Measurements from ENCODE around the gene RGS6.
"Not testable (repeated sequence)": the region's sequence is repeated elsewhere in the genome, so short reads cannot be mapped to it uniquely, and the experiment has no call there.

RGS6 gene

GRCh38 chr14:71932229-71932981 lies at the start of gene RGS6:
Gene RGS6, plus strand, starts transcription at chr14:71932429.
- no peak for DNase-seq (ENCODE audit: low read depth)

- no peak for DNase-seq (ENCODE audit: low read depth)
Measured at GRCh38 chr14:71883094-71883493, 49.1 kb upstream of the RGS6 start.

- DNase-seq (ENCODE audit: low read depth) = no peak
Measured at GRCh38 chr14:71885301-71885700, 46.9 kb upstream of the RGS6 start.

- DNase-seq (ENCODE audit: low read depth) = not testable (repeated sequence)
Measured at GRCh38 chr14:71887802-71888201, 44.4 kb upstream of the RGS6 start.

- DNase-seq (ENCODE audit: low read depth) = no peak
Measured at GRCh38 chr14:71890541-71890940, 41.7 kb upstream of the RGS6 start.

GRCh38 chr14:71891185-71891584 lies 41.0 kb upstream of the RGS6 start:
- DNase-seq (ENCODE audit: low read depth) = no peak

GRCh38 chr14:71891970-71892369 lies 40.3 kb upstream of the RGS6 start:
- DNase-seq (ENCODE audit: low read depth) = no peak

GRCh38 chr14:71905031-71905430 lies 27.2 kb upstream of the RGS6 start:
- no peak for DNase-seq (ENCODE audit: low read depth)

GRCh38 chr14:71905860-71906259 lies 26.4 kb upstream of the RGS6 start:
- DNase-seq (ENCODE audit: low read depth) = no peak

- no peak for DNase-seq (ENCODE audit: low read depth)
Measured at GRCh38 chr14:71907793-71908515, 24.3 kb upstream of the RGS6 start.

GRCh38 chr14:71911669-71912068 lies 20.6 kb upstream of the RGS6 start:
- no peak for DNase-seq (ENCODE audit: low read depth)

- DNase-seq (ENCODE audit: low read depth) = no peak
Measured at GRCh38 chr14:71913342-71913741, 18.9 kb upstream of the RGS6 start.

GRCh38 chr14:71918955-71919354 lies 13.3 kb upstream of the RGS6 start:
- DNase-seq (ENCODE audit: low read depth) = no peak

GRCh38 chr14:71923513-71923912 lies 8.7 kb upstream of the RGS6 start:
- no peak for DNase-seq (ENCODE audit: low read depth)

GRCh38 chr14:71931492-71932228 lies 569 bp upstream of the RGS6 start:
- no peak for DNase-seq (ENCODE audit: low read depth)

- DNase-seq (ENCODE audit: low read depth) = no peak
Measured at GRCh38 chr14:71933001-71933587, 865 bp downstream of the RGS6 start.

GRCh38 chr14:71938273-71938672 lies 6.0 kb downstream of the RGS6 start:
- not testable (repeated sequence) for DNase-seq (ENCODE audit: low read depth)

- DNase-seq (ENCODE audit: low read depth) = not testable (repeated sequence)
Measured at GRCh38 chr14:71939344-71939743, 7.1 kb downstream of the RGS6 start.

GRCh38 chr14:71940500-71940899 lies 8.3 kb downstream of the RGS6 start:
- DNase-seq (ENCODE audit: low read depth) = not testable (repeated sequence)

GRCh38 chr14:71941616-71942015 lies 9.4 kb downstream of the RGS6 start:
- not testable (repeated sequence) for DNase-seq (ENCODE audit: low read depth)

GRCh38 chr14:71942904-71943694 lies 10.9 kb downstream of the RGS6 start:
- no peak for DNase-seq (ENCODE audit: low read depth)

- DNase-seq (ENCODE audit: low read depth) = no peak
Measured at GRCh38 chr14:71943695-71944018, 11.4 kb downstream of the RGS6 start.
